ENCODE measurements around the gene PBX3.

Gene PBX3

DNA sequence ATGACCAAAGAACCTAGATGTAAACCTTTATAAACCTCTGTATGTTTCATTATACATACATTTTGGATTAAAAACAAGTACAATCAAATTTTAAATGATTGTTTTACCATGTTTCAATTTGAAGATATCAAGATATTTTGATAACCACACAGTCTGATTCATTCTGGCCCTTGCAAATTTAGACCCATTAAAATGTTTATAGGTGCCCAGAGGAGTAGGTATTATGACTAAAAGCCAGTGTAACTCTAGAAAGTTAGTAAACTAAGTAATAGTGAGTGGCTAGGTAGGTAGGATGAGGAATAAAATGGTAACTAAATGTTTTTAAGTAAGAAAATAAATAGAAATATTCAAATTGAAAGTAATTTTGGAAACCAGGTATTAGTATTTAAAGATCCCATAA, 165.5 kb downstream of the PBX3 start:
- H3K4me3 ChIP-seq (ENCODE audit: low read depth, low read length) = no peak overlapping the region
- TF ChIP-seq, protein P1, sequence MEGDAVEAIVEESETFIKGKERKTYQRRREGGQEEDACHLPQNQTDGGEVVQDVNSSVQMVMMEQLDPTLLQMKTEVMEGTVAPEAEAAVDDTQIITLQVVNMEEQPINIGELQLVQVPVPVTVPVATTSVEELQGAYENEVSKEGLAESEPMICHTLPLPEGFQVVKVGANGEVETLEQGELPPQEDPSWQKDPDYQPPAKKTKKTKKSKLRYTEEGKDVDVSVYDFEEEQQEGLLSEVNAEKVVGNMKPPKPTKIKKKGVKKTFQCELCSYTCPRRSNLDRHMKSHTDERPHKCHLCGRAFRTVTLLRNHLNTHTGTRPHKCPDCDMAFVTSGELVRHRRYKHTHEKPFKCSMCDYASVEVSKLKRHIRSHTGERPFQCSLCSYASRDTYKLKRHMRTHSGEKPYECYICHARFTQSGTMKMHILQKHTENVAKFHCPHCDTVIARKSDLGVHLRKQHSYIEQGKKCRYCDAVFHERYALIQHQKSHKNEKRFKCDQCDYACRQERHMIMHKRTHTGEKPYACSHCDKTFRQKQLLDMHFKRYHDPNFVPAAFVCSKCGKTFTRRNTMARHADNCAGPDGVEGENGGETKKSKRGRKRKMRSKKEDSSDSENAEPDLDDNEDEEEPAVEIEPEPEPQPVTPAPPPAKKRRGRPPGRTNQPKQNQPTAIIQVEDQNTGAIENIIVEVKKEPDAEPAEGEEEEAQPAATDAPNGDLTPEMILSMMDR (IDR thresholded peaks at IDR 0.05; ENCODE audit: low read depth, low read length, missing control alignments) = no peak
- no peak for DNase-seq (ENCODE audit: low read depth)

DNA sequence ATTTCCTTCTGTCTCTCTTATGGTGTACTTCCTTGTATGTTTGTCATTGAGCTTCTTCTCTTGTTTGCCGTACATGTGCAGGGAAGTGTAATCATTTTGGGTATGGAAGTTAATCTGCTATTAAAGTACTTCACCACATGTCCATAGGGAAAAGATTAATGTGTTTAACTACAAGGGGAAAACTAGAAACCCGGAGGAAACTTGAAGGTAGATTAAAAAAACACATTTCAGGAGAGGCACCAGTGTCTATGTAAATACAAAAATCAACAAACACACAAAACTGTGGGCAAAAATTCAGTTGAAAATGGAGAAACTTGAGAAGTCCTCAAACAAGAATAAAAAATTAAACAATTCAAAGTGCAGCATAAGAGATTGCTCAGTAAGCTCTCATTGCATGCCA, 166.4 kb downstream of the PBX3 start:
- no peak overlapping the region for H3K4me3 ChIP-seq (ENCODE audit: low read depth, low read length)
- no peak for DNase-seq (ENCODE audit: low read depth)
- TF ChIP-seq, protein P1 (IDR thresholded peaks at IDR 0.05; ENCODE audit: low read depth, low read length, missing control alignments) = no peak

DNA sequence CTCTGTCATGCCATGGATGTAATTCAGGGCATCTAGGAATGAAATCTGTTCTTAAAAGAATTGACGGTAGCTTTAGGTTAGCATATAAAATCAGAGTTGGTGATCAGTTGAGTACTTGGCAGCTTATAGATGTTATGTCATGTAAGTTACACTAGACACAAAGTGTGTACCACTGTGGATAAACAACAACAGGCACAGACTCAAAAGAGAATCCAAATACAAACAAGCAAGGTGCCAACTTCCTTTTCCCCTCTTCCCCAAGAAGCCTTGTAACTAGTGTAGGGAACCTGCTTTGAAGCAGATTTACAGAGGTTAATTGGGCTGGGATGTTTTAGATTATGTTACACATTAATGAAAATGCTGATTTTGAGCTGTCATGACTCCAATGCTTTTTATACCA, 167.2 kb downstream of the PBX3 start:
- TF ChIP-seq, protein P1 (IDR thresholded peaks at IDR 0.05; ENCODE audit: low read depth, low read length, missing control alignments) = no peak
- no peak overlapping the region for H3K4me3 ChIP-seq (ENCODE audit: low read depth, low read length)
- DNase-seq (ENCODE audit: low read depth) = no peak

DNA sequence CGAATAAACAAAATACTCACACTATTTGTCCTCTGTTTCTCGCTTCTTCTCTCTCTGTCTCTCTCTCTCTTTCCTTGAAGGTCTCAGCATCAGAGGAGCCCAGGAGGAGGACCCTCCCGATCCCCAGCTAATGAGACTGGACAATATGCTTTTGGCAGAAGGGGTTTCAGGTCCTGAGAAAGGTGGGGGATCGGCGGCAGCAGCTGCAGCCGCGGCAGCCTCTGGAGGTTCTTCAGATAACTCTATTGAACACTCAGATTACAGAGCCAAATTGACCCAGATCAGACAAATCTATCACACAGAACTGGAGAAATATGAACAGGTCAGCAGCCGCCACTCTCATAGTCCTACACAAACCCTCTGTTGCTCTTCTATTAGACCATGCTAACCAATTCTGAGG, 168.4 kb downstream of the PBX3 start:
- TF ChIP-seq, protein P1 (IDR thresholded peaks at IDR 0.05; ENCODE audit: low read depth, low read length, missing control alignments) = no peak
- no peak overlapping the region for H3K4me3 ChIP-seq (ENCODE audit: low read depth, low read length)
- no peak for DNase-seq (ENCODE audit: low read depth)

DNA sequence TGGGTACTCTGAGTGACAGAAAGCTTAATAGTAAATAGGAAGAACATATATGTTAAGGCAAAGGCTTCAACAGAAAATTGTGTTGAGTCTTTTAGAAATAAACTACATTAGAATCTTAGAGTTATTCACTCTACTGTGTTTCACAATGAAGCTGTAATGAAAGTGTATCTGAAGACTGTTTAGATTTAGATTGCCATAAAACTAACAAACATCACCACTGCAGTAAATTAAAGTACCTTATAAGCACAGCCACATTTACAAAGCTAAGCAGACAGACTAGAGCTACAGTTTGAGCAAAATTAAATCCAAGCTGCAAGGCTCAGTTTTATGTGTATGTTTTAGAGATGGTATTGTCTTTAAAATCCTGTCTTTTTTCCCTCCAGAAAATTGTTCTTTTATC, 172.4 kb downstream of the PBX3 start:
- no peak for DNase-seq (ENCODE audit: low read depth)
- TF ChIP-seq, protein P1 (IDR thresholded peaks at IDR 0.05; ENCODE audit: low read depth, low read length, missing control alignments) = no peak
- no peak overlapping the region for H3K4me3 ChIP-seq (ENCODE audit: low read depth, low read length)

DNA sequence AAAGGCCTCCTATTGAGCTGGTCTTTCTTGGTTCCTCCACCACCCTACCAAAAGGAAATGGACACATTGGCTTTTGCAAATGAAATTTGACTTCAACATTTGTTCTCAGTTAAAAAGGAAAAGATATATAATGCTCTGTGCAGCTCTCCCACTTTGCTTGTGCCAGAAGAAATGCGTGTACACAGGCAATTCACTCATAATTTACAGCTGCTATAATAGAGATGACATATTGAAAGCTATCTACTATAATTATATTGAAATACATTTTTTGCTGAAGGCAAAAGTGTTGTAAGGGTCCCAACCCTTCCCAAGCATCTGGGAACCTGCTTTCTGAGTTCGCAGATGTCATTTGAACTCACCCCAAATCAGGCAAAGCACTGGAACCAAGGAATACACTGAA, 173.2 kb downstream of the PBX3 start:
- DNase-seq (ENCODE audit: low read depth) = no peak
- no peak overlapping the region for H3K4me3 ChIP-seq (ENCODE audit: low read depth, low read length)
- TF ChIP-seq, protein P1 (IDR thresholded peaks at IDR 0.05; ENCODE audit: low read depth, low read length, missing control alignments) = no peak

DNA sequence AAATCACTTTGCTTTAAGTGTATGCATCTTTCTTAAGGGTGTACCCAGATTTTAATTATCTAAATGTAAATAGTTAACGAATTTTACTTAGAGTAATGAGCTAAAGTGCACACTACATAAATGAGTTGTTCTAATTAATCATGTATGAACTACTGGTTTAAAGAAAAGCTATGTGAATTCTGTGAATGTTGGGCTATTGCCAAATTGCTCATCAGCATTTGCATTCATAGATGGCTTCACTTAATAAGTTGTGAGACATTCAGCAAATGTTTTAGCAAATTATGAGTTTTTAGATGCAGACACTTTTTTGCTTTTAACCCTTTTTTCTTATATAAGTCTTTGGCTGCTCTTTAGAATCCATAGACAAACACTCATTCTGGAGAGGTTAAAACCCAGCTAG, 175.7 kb downstream of the PBX3 start:
- H3K4me3 ChIP-seq (ENCODE audit: low read depth, low read length) = no peak overlapping the region
- no peak for DNase-seq (ENCODE audit: low read depth)
- TF ChIP-seq, protein P1 (IDR thresholded peaks at IDR 0.05; ENCODE audit: low read depth, low read length, missing control alignments) = no peak

Data from GM12864 (cell line).